H1 (cell line): Measurements from ENCODE around the gene PLXND1. TPM values are rescaled to one million over a fixed set of nuclear protein-coding genes. Genes with fewer than 3 reads are reported as not detected.

Experiments
- CTCF ChIA-PET: fragments of 300-600 bp; sonication (Branson Sonifier 250); formaldehyde crosslinking; loops from one replicate; lab custom pipeline; 2021; ENCODE audit not compliant: partially characterized antibody; lab: Charles Lee
- POLR2A ChIA-PET: fragments of 300-600 bp; sonication (Branson Sonifier 250); formaldehyde crosslinking; loops from one replicate; lab custom pipeline; 2021; ENCODE audit warnings: inconsistent platforms; ENCODE audit not compliant: partially characterized antibody; lab: Charles Lee
- DNase-seq, 2 experiments: peaks; one replicate each; pipeline versions ENCODE4 v3.0.0 to v3.0.0-alpha.2; 2010 to 2022; ENCODE audit warnings: low spot score in 2 of 2, low read depth in 1 of 2, mixed read lengths in 1 of 2
- FAIRE-seq: peaks from 2 replicates; lab custom pipeline; 2011; peaks lifted over from hg19 to GRCh38; lab: Jason Lieb, UNC
- H2AFZ ChIP-seq: 2 replicates; pipeline ENCODE4 v1.8.1; 2012; ENCODE audit warnings: low read length, inconsistent platforms
- H2AK5ac ChIP-seq: 2 replicates; pipeline ENCODE4 v1.6.1; 2013; ENCODE audit warnings: low read depth, low read length
- H2BK120ac ChIP-seq: replicated peaks from 2 replicates; pipeline ENCODE3; 2013; ENCODE audit warnings: low read depth, low read length, inconsistent platforms
- H2BK12ac ChIP-seq: 2 replicates; pipeline ENCODE4 v1.6.1; 2013; ENCODE audit warnings: low read depth, low read length
- H2BK15ac ChIP-seq: 2 replicates; pipeline ENCODE4 v1.6.1; 2013; ENCODE audit warnings: low read length
- H2BK20ac ChIP-seq: 2 replicates; pipeline ENCODE4 v1.6.1; 2013; ENCODE audit warnings: low read length
- H2BK5ac ChIP-seq: 2 replicates; pipeline ENCODE4 v1.6.1; 2013; ENCODE audit warnings: low read depth, low read length
- H3K14ac ChIP-seq: 2 replicates; pipeline ENCODE4 v1.6.1; 2013; ENCODE audit warnings: inconsistent platforms; ENCODE audit not compliant: insufficient read length
- H3K18ac ChIP-seq: 2 replicates; pipeline ENCODE4 v1.6.1; 2013; ENCODE audit warnings: low read length; ENCODE audit errors: extremely low read depth
- H3K23ac ChIP-seq: 2 replicates; pipeline ENCODE4 v1.6.1; 2013; ENCODE audit warnings: inconsistent platforms; ENCODE audit not compliant: insufficient read length
- H3K23me2 ChIP-seq: 2 replicates; pipeline ENCODE4 v1.6.1; 2013; ENCODE audit warnings: low read depth, low read length
- H3K27ac ChIP-seq: 2 replicates; pipeline ENCODE4 v1.6.1; 2011; ENCODE audit warnings: low read depth, low read length, inconsistent platforms
- H3K27me3 ChIP-seq, 4 experiments: replicated peaks in 1 of 4; 1 replicate in 1 of 4; 2 replicates in 3 of 4; pipeline versions ENCODE4 v1.6.1 to v1.8.1; 2011 to 2013; ENCODE audit warnings: low read length in 3 of 4, mild to moderate bottlenecking in 3 of 4, inconsistent platforms in 2 of 4, mixed read lengths in 2 of 4, moderate library complexity in 1 of 4; ENCODE audit not compliant: control insufficient read depth in 3 of 4, insufficient read depth in 3 of 4; ENCODE audit errors: extremely low read depth in 1 of 4
- H3K36me3 ChIP-seq, 4 experiments: 2 replicates each; pipeline versions ENCODE4 v1.6.1 to v1.8.1; 2011 to 2013; ENCODE audit warnings: mild to moderate bottlenecking in 4 of 4, low read length in 3 of 4, moderate library complexity in 2 of 4, control low read depth in 1 of 4, inconsistent platforms in 1 of 4; ENCODE audit not compliant: insufficient read depth in 4 of 4, control insufficient read depth in 2 of 4
- H3K4ac ChIP-seq: replicated peaks from 2 replicates; pipeline ENCODE3; 2013; ENCODE audit warnings: low read length, low read depth, mixed read lengths, inconsistent platforms; ENCODE audit not compliant: insufficient read length
- H3K4me1 ChIP-seq, 4 experiments: replicated peaks in 1 of 4; 1 replicate in 1 of 4; 2 replicates in 3 of 4; pipeline versions ENCODE4 v1.6.1 to v1.8.1; 2011 to 2013; ENCODE audit warnings: low read length in 3 of 4, inconsistent platforms in 2 of 4, mixed read lengths in 1 of 4; ENCODE audit not compliant: insufficient read depth in 4 of 4, control insufficient read depth in 3 of 4
- H3K4me2 ChIP-seq, 2 experiments: 2 replicates each; pipeline versions ENCODE4 v1.6.1 to v1.8.1; 2011 to 2013; ENCODE audit warnings: low read depth in 2 of 2, low read length in 2 of 2, control low read depth in 1 of 2, inconsistent platforms in 1 of 2, mild to moderate bottlenecking in 1 of 2; ENCODE audit not compliant: insufficient read depth in 1 of 2
- H3K4me3 ChIP-seq, 4 experiments: fragments of 200-600, 300-600 bp in 1 of 4; sonication (generic), shearing (Covaris generic), sonication (Bioruptor Twin) in 1 of 4; 2 replicates each; pipeline versions ENCODE4 v1.5.1 to v1.8.1; 2011 to 2016; ENCODE audit warnings: low read length in 4 of 4, low read depth in 3 of 4, control low read depth in 2 of 4, inconsistent platforms in 2 of 4, mild to moderate bottlenecking in 2 of 4, mixed read lengths in 1 of 4, moderate library complexity in 1 of 4; ENCODE audit not compliant: insufficient read depth in 2 of 4; ENCODE audit errors: extremely low read depth in 1 of 4
- H3K56ac ChIP-seq: replicated peaks from 2 replicates; pipeline ENCODE3; 2013; ENCODE audit warnings: low read depth, mild to moderate bottlenecking, mixed read lengths, low read length, inconsistent platforms; ENCODE audit not compliant: insufficient read length
- H3K79me1 ChIP-seq: 2 replicates; pipeline ENCODE4 v1.6.1; 2013; ENCODE audit warnings: low read depth, low read length, control low read depth
- H3K79me2 ChIP-seq, 2 experiments: 2 replicates each; pipeline versions ENCODE4 v1.6.1 to v1.8.1; 2012 to 2013; ENCODE audit warnings: low read length in 2 of 2, mild to moderate bottlenecking in 2 of 2, inconsistent platforms in 1 of 2; ENCODE audit not compliant: insufficient read depth in 2 of 2, control insufficient read depth in 1 of 2
- H3K9ac ChIP-seq, 4 experiments: replicated peaks in 1 of 4; 1 replicate in 1 of 4; 2 replicates in 3 of 4; pipeline versions ENCODE4 v1.6.1 to v1.8.1; 2011 to 2013; ENCODE audit warnings: low read depth in 3 of 4, low read length in 3 of 4, control low read depth in 2 of 4, mild to moderate bottlenecking in 2 of 4, moderate library complexity in 2 of 4, inconsistent platforms in 1 of 4; ENCODE audit errors: extremely low read depth in 1 of 4
- H3K9me3 ChIP-seq, 2 experiments: 2 replicates each; pipeline versions ENCODE4 v1.6.1 to v1.8.1; 2012 to 2013; ENCODE audit warnings: mild to moderate bottlenecking in 2 of 2, moderate library complexity in 2 of 2, control low read depth in 1 of 2, inconsistent platforms in 1 of 2, low read depth in 1 of 2, low read length in 1 of 2, mixed read lengths in 1 of 2; ENCODE audit not compliant: insufficient read depth in 2 of 2
- H4K20me1 ChIP-seq, 2 experiments: replicated peaks in 1 of 2; 2 replicates each; pipeline versions ENCODE3 to v1.8.1; 2011 to 2013; ENCODE audit warnings: inconsistent platforms in 2 of 2, low read length in 2 of 2, mild to moderate bottlenecking in 1 of 2; ENCODE audit not compliant: insufficient read depth in 2 of 2, control insufficient read depth in 1 of 2
- H4K5ac ChIP-seq: 2 replicates; pipeline ENCODE4 v1.6.1; 2013; ENCODE audit warnings: low read length, low read depth, mixed read lengths, inconsistent platforms; ENCODE audit not compliant: insufficient read length
- H4K8ac ChIP-seq: 2 replicates; pipeline ENCODE4 v1.8.0; 2013; ENCODE audit warnings: mild to moderate bottlenecking, moderate library complexity, low read length, inconsistent platforms; ENCODE audit not compliant: insufficient read depth; ENCODE audit errors: extremely low read depth
- H4K91ac ChIP-seq: replicated peaks from 2 replicates; pipeline ENCODE3; 2013; ENCODE audit warnings: low read length, mixed read lengths, inconsistent platforms; ENCODE audit not compliant: insufficient read length
- CHD1 ChIP-seq: IDR thresholded peaks from 2 replicates; pipeline ENCODE4 v1.6.1; 2012; ENCODE audit warnings: low read depth, low read length, improper control_type of control experiment
- NANOG ChIP-seq: IDR thresholded peaks from 2 replicates; pipeline ENCODE4 v1.6.1; 2011; ENCODE audit warnings: low read length, low read depth, mild to moderate bottlenecking, inconsistent platforms; ENCODE audit not compliant: insufficient read depth, poor library complexity, severe bottlenecking
- POU5F1 ChIP-seq: IDR thresholded peaks from 2 replicates; pipeline ENCODE4 v1.6.1; 2011; ENCODE audit warnings: low read depth, mild to moderate bottlenecking, low read length, moderate library complexity
- RBBP5 ChIP-seq: IDR thresholded peaks from 2 replicates; pipeline ENCODE4 v1.7.1; 2012; ENCODE audit warnings: low read depth, mild to moderate bottlenecking, inconsistent platforms, low read length, moderate library complexity, borderline replicate concordance
- RNF2 ChIP-seq: fragments of 200-900, 300-1000 bp; sonication (generic); IDR thresholded peaks from 2 replicates; pipeline ENCODE4 v1.7.1; 2016; ENCODE audit warnings: borderline replicate concordance, low read depth, mild to moderate bottlenecking, antibody characterized with exemption, low read length; ENCODE audit not compliant: poor library complexity, severe bottlenecking; ENCODE audit errors: missing control alignments
- SAP30 ChIP-seq: fragments of 300-600 bp; sonication (generic); IDR thresholded peaks from 2 replicates; pipeline ENCODE4 v1.7.1; 2012; ENCODE audit warnings: low read length, moderate library complexity, mild to moderate bottlenecking, inconsistent platforms; ENCODE audit not compliant: insufficient read depth, insufficient replicate concordance
- SIN3A ChIP-seq, 2 experiments: IDR thresholded peaks in 1 of 2; conservative IDR thresholded peaks in 1 of 2; 2 replicates each; pipeline ENCODE4 v1.6.1; 2011 to 2012; ENCODE audit warnings: low read length in 2 of 2, improper control_type of control experiment in 1 of 2, low read depth in 1 of 2, mild to moderate bottlenecking in 1 of 2
- SP4 ChIP-seq: IDR thresholded peaks from 2 replicates; pipeline ENCODE4 v1.6.1; 2012; ENCODE audit warnings: low read length, inconsistent platforms
- YY1 ChIP-seq: IDR thresholded peaks from 2 replicates; pipeline ENCODE4 v1.6.1; 2011; ENCODE audit warnings: low read depth, mild to moderate bottlenecking, low read length
- ZNF274 ChIP-seq: IDR thresholded peaks from 2 replicates; pipeline ENCODE4 v1.7.0; 2012; ENCODE audit warnings: low read length, borderline replicate concordance; ENCODE audit errors: extremely low read depth
- WGBS, 2 experiments: shearing (Covaris generic) in 1 of 2; methylation state at CpG; one replicate each; pipeline versions ENCODE4 v1.1.6 to v1.1.7; 2013 to 2015; ENCODE audit warnings: low lambda C conversion rate in 2 of 2, mixed read lengths in 2 of 2, inconsistent platforms in 1 of 2, low coverage in 1 of 2, missing lambda C conversion rate in 1 of 2; ENCODE audit not compliant: insufficient replicate concordance in 2 of 2, insufficient coverage in 1 of 2, insufficient read length in 1 of 2; ENCODE audit errors: extremely low coverage in 1 of 2, missing lambda C conversion rate in 1 of 2; 5-methylcytosine and 5-hydroxymethylcytosine counted together
- polyA plus RNA-seq, 7 experiments: library from polyadenylated mRNA; depleted of rRNA in 3 of 7; stranded (reverse) in 5 of 7; unstranded in 2 of 7; fragments of >200 nt in 5 of 7; fragments of 200-250 nt in 2 of 7; gene quantifications; 1 replicate in 5 of 7; 2 replicates in 1 of 7; 4 replicates in 1 of 7; pipeline versions ENCODE4 v1.2.1 to v1.2.3, GENCODE V29; 2011 to 2013; ENCODE audit warnings: missing spikeins in 2 of 7, mixed read lengths in 2 of 7
- total RNA-seq: library from RNA; stranded (reverse); fragmentation: NEBNext Ultra II Directional; extraction: Animal tissue kit (Norgen Biotek cat#: 25700); gene quantifications from 2 replicates; pipeline ENCODE4 v1.2.1, GENCODE V29; 2021
- TF ChIP-seq, protein P1 (sequence below): IDR thresholded peaks from 2 replicates; pipeline ENCODE4 v1.6.1; 2011; ENCODE audit warnings: low read length, improper control_type of control experiment

The PLXND1 gene
- total and polyA plus RNA-seq, 2 of the 8 experiments (the other 6 are each of a cell fraction or from before 2014, with no cell fraction given): 17.7 to 66.4 TPM

DNA sequence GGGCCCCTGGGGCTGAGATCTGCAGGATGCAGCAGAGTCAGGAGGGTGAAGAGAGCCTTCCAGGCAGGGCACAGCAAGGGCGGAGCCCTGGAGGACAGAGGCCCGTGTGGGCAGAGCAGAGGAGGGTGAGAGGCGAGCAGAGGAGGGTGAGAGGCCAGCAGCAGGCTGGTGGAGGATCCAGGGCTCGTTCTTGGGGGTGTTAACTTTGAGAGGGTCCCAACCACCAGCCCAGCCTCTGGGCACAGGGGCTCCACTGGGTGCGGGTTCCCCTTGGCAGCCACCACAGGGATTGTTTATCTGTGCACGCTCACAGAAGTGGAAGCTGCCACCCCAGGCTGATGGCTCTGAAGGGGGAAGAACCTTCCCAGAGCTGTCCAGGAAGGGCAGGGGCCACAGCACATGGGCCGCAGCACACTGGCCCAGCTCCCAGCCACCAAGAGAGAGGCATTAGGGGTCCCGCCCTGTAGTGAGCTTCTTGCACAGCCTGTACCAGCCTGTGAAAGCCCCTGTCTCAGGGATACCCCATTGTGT is 9.3 kb upstream of the PLXND1 start:
- no peak for DNase-seq
- H2BK15ac ChIP-seq: 0 out of 2 replicates have a peak overlapping the region, but pooled peaks have one; percentile 92
- no peaks in the 10 kb centered on the region for H3K27me3 ChIP-seq
- H3K27ac ChIP-seq: no peak overlapping the region
- no peaks in the 10 kb centered on the region for H3K9me3 ChIP-seq
- no peak overlapping the region for H3K4me3 ChIP-seq
- no peak overlapping the region for H2AFZ ChIP-seq
- H3K4ac ChIP-seq: no peak overlapping the region
- no peak overlapping the region for H2BK120ac ChIP-seq
- peaks cover 0 to 17% (median 8%) of the 10 kb centered on the region in 4 experiments; a peak in 5 of 7 replicates for H3K4me1 ChIP-seq
- 87% methylated on average over 8 of the region's 8 CpGs; no CpG with 5 or more reads in 1 of the 2 experiments for WGBS, 2 experiments
- H2AK5ac ChIP-seq: no peak overlapping the region
- H4K5ac ChIP-seq: no peak overlapping the region
- H3K4me2 ChIP-seq: no peak overlapping the region
- H2BK20ac ChIP-seq: peak overlapping the region; percentile 48; the same call in 1 of the 2 replicates
- H3K18ac ChIP-seq: no peak overlapping the region
- no peak for FAIRE-seq
- no peak overlapping the region for H3K23ac ChIP-seq
- H3K23me2 ChIP-seq: no peaks in the 10 kb centered on the region
- no peaks in the 10 kb centered on the region for H3K79me1 ChIP-seq
- no peak overlapping the region for H2BK12ac ChIP-seq
- H3K9ac ChIP-seq: no peak overlapping the region
- no peak overlapping the region for H4K91ac ChIP-seq
- H3K36me3 ChIP-seq: no peaks in the 10 kb centered on the region
- H4K8ac ChIP-seq: no peak overlapping the region
- ChIA-PET POLR2A (no interaction called here), CTCF (interaction anchor here (1.4 kb wide), 1 partner anchor 15 kb away, joined by 4 read pairs; no protein-coding TSS in a partner anchor)
- H3K14ac ChIP-seq: no peak overlapping the region
- no peaks in the 10 kb centered on the region for H3K79me2 ChIP-seq
- no peaks in the 10 kb centered on the region for H4K20me1 ChIP-seq
- H3K56ac ChIP-seq: no peak overlapping the region
- H2BK5ac ChIP-seq: no peak overlapping the region; the same call in 1 of the 2 replicates
- TF ChIP-seq SAP30: no peak
- TF ChIP-seq, protein P1, sequence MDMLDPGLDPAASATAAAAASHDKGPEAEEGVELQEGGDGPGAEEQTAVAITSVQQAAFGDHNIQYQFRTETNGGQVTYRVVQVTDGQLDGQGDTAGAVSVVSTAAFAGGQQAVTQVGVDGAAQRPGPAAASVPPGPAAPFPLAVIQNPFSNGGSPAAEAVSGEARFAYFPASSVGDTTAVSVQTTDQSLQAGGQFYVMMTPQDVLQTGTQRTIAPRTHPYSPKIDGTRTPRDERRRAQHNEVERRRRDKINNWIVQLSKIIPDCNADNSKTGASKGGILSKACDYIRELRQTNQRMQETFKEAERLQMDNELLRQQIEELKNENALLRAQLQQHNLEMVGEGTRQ: no peak
- TF ChIP-seq RNF2: no peak
- TF ChIP-seq SIN3A (conservative IDR thresholded peaks at IDR 0.05 in 1 of 2, IDR thresholded peaks at IDR 0.05 in 1 of 2; ENCODE audit: low read depth in 1 of 2, low read length in 2 of 2): no peak
- TF ChIP-seq SP4: no peak
- TF ChIP-seq RBBP5: no peak
- no peak for TF ChIP-seq YY1
- no peak for TF ChIP-seq ZNF274
- no peak for TF ChIP-seq NANOG
- TF ChIP-seq CHD1: no peak
- TF ChIP-seq POU5F1: no peak
